ENCODE results near the gene MAPK10. TPM values are rescaled to one million over a fixed set of nuclear protein-coding genes. Genes with fewer than 3 reads are reported as not detected.

MAPK10 gene
- polyA plus RNA-seq, 2 of the 4 experiments (the other 2 are of a cell fraction) = 1.4 to 3.4 TPM

DNA sequence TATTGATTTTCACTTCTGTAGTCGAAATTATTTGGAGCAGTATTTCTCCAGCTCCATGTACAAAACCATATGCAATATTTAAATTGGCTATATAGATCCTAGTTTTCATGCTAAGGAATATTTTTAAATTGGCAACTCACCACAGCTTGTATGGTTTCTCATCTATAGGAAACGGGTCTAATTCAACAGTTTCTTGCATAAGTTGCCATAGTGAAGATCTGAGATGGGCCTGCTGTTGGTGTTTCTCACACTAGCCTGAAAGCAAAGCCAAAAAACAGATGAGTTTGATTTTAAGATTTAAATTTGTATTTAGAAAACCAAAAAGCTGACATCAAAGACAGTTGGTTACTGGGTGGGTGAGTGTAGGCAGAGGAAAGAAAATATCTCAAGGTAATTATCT lies 5.5 kb downstream of the MAPK10 start:
- FAIRE-seq (no peak), DNase-seq (ENCODE audit: low read depth in 1 of 2, low spot score in 1 of 2) (no peak), ATAC-seq (no peak)
- TF ChIP-seq, protein P1, sequence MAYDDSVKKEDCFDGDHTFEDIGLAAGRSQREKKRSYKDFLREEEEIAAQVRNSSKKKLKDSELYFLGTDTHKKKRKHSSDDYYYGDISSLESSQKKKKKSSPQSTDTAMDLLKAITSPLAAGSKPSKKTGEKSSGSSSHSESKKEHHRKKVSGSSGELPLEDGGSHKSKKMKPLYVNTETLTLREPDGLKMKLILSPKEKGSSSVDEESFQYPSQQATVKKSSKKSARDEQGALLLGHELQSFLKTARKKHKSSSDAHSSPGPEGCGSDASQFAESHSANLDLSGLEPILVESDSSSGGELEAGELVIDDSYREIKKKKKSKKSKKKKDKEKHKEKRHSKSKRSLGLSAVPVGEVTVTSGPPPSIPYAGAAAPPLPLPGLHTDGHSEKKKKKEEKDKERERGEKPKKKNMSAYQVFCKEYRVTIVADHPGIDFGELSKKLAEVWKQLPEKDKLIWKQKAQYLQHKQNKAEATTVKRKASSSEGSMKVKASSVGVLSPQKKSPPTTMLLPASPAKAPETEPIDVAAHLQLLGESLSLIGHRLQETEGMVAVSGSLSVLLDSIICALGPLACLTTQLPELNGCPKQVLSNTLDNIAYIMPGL (CRISPR knock-in tag; IDR thresholded peaks at IDR 0.05; ENCODE audit: borderline replicate concordance) = no peak
- TF ChIP-seq CEBPB (IDR thresholded peaks at IDR 0.05) (no peak), POLR2A (IDR thresholded peaks at IDR 0.05; ENCODE audit: low read length) (no peak), RCOR1 (IDR thresholded peaks at IDR 0.05; ENCODE audit: low read depth, low read length) (no peak), HOXB5 (CRISPR knock-in tag; IDR thresholded peaks at IDR 0.05) (no peak), KDM1A (IDR thresholded peaks at IDR 0.05; ENCODE audit: low read depth) (no peak), RAD21 (conservative IDR thresholded peaks at IDR 0.05 in 1 of 2, IDR thresholded peaks at IDR 0.05 in 1 of 2) (no peak), CHD4 (IDR thresholded peaks at IDR 0.05; ENCODE audit: borderline replicate concordance) (no peak), ESRRA (IDR thresholded peaks at IDR 0.05; ENCODE audit: borderline replicate concordance, low read length) (no peak), TFCP2L1 (CRISPR knock-in tag; IDR thresholded peaks at IDR 0.05) (no peak), ZFP36 (IDR thresholded peaks at IDR 0.05; ENCODE audit: borderline replicate concordance, partially characterized antibody) (no peak), TP53 (CRISPR knock-in tag; IDR thresholded peaks at IDR 0.05) (no peak), FOXS1 (CRISPR knock-in tag; IDR thresholded peaks at IDR 0.05) (no peak), ZSCAN20 (CRISPR knock-in tag; IDR thresholded peaks at IDR 0.05) (no peak)
- TF ChIP-seq, protein P2, sequence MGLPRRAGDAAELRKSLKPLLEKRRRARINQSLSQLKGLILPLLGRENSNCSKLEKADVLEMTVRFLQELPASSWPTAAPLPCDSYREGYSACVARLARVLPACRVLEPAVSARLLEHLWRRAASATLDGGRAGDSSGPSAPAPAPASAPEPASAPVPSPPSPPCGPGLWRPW (IDR thresholded peaks at IDR 0.05) = no peak
- TF ChIP-seq, protein P3, sequence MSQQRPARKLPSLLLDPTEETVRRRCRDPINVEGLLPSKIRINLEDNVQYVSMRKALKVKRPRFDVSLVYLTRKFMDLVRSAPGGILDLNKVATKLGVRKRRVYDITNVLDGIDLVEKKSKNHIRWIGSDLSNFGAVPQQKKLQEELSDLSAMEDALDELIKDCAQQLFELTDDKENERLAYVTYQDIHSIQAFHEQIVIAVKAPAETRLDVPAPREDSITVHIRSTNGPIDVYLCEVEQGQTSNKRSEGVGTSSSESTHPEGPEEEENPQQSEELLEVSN (IDR thresholded peaks at IDR 0.05; ENCODE audit: borderline replicate concordance, low read depth) = no peak
- Histone ChIP-seq H3K9me3 (no peaks in the 10 kb centered on the region), H3K4me1 (no peaks in the 10 kb centered on the region), H3K27ac (no peak overlapping the region), H3K4me2 (no peak overlapping the region), H3K4me3 (no peak overlapping the region)
- CTCF ChIA-PET = no interaction called here
- POLR2A ChIA-PET = no interaction called here
- 47% methylated on average over 2 of the region's 2 CpGs for WGBS (ENCODE audit: missing lambda C conversion rate)

DNA sequence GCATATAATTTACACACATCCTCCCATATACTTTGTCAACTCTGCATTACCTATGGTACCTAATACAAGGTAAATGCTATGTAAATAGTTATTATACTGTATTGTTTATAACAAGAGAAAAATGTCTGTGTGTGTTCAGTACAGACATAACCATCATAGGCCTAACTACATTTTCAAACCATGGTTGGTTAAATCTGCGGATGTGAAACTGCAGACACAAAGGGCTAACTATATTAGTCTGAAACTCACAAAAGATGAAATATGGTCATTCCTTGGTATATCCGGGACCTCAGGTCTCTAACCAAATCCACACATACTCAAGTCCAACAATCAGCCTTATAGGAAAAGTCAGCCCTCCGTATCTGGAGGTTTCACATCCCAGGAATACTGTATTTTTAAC lies 13.5 kb downstream of the MAPK10 start:
- POLR2A ChIA-PET = no interaction called here
- FAIRE-seq = no peak

DNA sequence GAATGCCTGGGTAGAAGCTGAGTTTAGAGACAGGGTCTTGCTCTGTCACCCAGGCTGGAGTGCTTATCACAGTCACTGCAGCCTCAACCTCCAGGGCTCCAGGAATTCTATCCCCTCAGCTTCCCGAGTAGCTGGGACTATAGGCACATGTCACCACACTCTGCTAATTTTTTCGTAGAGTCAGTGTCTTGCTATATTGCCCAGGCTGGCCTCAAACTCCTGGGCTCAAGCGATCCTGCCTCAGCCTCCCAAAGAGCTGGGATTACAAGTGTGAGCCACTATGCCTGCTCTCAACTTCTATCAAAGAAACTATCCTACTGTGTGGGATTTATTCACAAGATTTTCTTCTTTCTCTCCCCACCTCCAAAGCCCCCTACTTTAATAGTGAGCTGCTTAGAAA lies 15.7 kb downstream of the MAPK10 start:
- no peak for DNase-seq (ENCODE audit: low read depth in 1 of 2, low spot score in 1 of 2)
- CTCF ChIA-PET = interaction anchor here (0.6 kb wide), 1 partner anchor 931 kb away, joined by 3 read pairs; no protein-coding TSS in a partner anchor
- FAIRE-seq = no peak
- no peak for TF ChIP-seq JUN (IDR thresholded peaks at IDR 0.05)
- TF ChIP-seq CHD2 (IDR thresholded peaks at IDR 0.05; ENCODE audit: low read length, partially characterized antibody) = no peak
- TF ChIP-seq, protein P1 (CRISPR knock-in tag; IDR thresholded peaks at IDR 0.05; ENCODE audit: borderline replicate concordance) = no peak
- no peak for TF ChIP-seq FOSL2 (IDR thresholded peaks at IDR 0.05)
- no peak for TF ChIP-seq FOSL2 (CRISPR knock-in tag; IDR thresholded peaks at IDR 0.05)
- TF ChIP-seq RAD21 (conservative IDR thresholded peaks at IDR 0.05 in 1 of 2, IDR thresholded peaks at IDR 0.05 in 1 of 2) = no peak
- no peak for TF ChIP-seq ZFP36 (IDR thresholded peaks at IDR 0.05; ENCODE audit: borderline replicate concordance, partially characterized antibody)
- TF ChIP-seq, protein P2 (IDR thresholded peaks at IDR 0.05) = no peak
- no peak for TF ChIP-seq NFE2L2 (conservative IDR thresholded peaks at IDR 0.05; ENCODE audit: low read length)
- Histone ChIP-seq H3K4me3 (no peak overlapping the region), H3K9me3 (no peaks in the 10 kb centered on the region), H3K4me1 (peaks cover 4% of the 10 kb centered on the region; the same call in 1 of the 3 replicates), H3K27ac (no peak overlapping the region), H3K4me2 (no peak overlapping the region)
- ATAC-seq = no peak
- 61% methylated on average over 2 of the region's 3 CpGs for WGBS (ENCODE audit: missing lambda C conversion rate)
- POLR2A ChIA-PET = no interaction called here

More for the DNA sequence above, 13.5 kb downstream of the MAPK10 start:
- CTCF ChIA-PET = no interaction called here
- Histone ChIP-seq H3K9me3 (no peaks in the 10 kb centered on the region), H3K4me1 (no peaks in the 10 kb centered on the region), H3K4me3 (no peak overlapping the region), H3K4me2 (no peak overlapping the region), H3K27ac (no peak overlapping the region)
- 92% methylated on average over 3 of the region's 3 CpGs for WGBS (ENCODE audit: missing lambda C conversion rate)
- no peak for TF ChIP-seq PHF8 (IDR thresholded peaks at IDR 0.05; ENCODE audit: borderline replicate concordance, low read depth)
- ATAC-seq = no peak
- no peak for DNase-seq (ENCODE audit: low read depth in 1 of 2, low spot score in 1 of 2)
